ENCODE results near the gene UQCRC1.

UQCRC1 gene

DNA sequence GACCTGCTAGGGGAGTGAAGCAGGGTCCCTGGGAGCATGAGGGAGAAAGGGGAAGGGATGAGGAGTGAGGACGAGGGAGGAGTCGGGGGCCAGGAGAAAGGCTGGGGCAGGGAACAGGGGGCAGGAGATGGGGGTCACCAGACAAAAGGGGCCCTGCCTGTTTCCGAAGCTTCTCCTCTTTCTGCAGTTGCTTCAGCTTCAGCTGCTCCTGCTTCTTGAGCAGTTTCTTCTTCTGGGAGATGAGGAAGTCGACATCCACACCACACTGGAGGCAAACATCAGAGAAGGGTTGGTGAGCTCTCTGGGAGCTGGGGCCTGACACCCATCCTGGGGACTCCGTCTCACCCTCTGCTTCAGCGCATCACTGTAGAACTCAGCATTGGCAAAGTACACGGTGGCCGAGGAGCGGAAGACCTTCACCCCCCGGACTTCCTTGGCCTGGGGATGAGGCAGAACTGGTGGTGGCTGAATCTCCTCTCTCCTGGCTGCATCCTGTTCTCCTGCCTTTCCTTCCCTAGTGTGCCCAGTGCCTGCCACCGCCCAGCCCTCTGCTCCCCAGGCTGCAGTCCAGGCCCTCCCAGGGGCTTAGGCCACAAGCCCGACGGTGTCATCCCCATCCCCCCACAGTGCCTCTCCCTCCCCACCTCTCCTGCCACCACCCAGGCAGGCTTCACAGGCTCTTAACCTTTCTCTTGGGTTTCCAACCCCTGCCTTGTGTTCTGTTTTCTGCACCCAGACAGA is 19.0 kb upstream of the UQCRC1 start:
- H3K4me1 ChIP-seq (ENCODE audit: insufficient read depth, low read length) = no peaks in the 10 kb centered on the region
- H3K9me3 ChIP-seq (ENCODE audit: low read length) = no peaks in the 10 kb centered on the region
- H2AFZ ChIP-seq (ENCODE audit: low read depth, low read length) = no peak overlapping the region
- no peaks in the 10 kb centered on the region for H3K27me3 ChIP-seq (ENCODE audit: insufficient read depth, low read length)
- H3K36me3 ChIP-seq (ENCODE audit: insufficient read depth, low read length) = peaks cover 44% of the 10 kb centered on the region
- H3K4me3 ChIP-seq (ENCODE audit: low read length) = no peak overlapping the region

DNA sequence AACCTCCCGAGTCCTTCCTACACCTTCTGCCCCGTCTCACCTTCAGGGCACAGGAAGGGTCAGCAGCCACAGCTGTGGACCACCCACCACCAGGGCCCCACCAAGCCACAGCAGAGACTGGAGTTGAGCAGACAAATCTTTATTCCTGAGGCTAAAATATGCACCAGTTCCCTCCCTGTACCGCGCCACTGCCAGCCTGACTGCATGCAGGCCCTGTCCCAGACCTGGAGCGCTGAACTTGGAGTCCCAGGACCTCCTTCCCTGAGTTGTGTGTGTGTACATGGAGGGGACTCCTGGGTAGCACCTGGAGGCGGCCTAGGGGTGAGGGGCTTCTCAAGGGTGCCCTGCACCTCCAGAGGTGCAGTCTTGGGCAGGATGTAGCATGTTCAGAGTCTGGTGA is 16.2 kb upstream of the UQCRC1 start:
- Histone ChIP-seq H3K9me3 (ENCODE audit: low read length) (no peaks in the 10 kb centered on the region), H3K36me3 (ENCODE audit: insufficient read depth, low read length) (peaks cover 30% of the 10 kb centered on the region), H3K4me3 (ENCODE audit: low read length) (no peak overlapping the region), H2AFZ (ENCODE audit: low read depth, low read length) (no peak overlapping the region), H3K27me3 (ENCODE audit: insufficient read depth, low read length) (no peaks in the 10 kb centered on the region), H3K4me1 (ENCODE audit: insufficient read depth, low read length) (no peaks in the 10 kb centered on the region)

DNA sequence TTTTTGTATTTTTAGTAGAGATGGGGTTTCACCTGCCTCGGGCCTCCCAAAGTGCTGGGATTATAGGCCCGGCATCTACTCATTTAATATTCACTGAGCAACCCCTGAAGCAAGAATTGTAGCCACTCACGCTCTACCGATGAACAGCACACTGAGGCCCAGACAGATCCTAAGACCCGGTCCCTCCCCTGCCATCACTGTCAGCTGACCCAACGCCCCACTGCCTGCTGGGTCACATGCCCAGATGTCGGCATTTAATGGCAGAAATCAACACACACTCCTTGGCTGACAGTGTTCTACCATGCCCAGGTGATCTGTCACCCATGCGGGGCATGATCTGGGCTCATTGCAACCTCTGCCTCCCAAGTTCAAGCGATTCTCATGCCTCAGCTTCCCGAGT is 15.3 kb upstream of the UQCRC1 start:
- H3K27me3 ChIP-seq (ENCODE audit: insufficient read depth, low read length) = no peaks in the 10 kb centered on the region
- peaks cover 24% of the 10 kb centered on the region for H3K36me3 ChIP-seq (ENCODE audit: insufficient read depth, low read length)
- no peaks in the 10 kb centered on the region for H3K4me1 ChIP-seq (ENCODE audit: insufficient read depth, low read length)
- H3K9me3 ChIP-seq (ENCODE audit: low read length) = no peaks in the 10 kb centered on the region
- H3K4me3 ChIP-seq (ENCODE audit: low read length) = no peak overlapping the region
- H2AFZ ChIP-seq (ENCODE audit: low read depth, low read length) = no peak overlapping the region

DNA sequence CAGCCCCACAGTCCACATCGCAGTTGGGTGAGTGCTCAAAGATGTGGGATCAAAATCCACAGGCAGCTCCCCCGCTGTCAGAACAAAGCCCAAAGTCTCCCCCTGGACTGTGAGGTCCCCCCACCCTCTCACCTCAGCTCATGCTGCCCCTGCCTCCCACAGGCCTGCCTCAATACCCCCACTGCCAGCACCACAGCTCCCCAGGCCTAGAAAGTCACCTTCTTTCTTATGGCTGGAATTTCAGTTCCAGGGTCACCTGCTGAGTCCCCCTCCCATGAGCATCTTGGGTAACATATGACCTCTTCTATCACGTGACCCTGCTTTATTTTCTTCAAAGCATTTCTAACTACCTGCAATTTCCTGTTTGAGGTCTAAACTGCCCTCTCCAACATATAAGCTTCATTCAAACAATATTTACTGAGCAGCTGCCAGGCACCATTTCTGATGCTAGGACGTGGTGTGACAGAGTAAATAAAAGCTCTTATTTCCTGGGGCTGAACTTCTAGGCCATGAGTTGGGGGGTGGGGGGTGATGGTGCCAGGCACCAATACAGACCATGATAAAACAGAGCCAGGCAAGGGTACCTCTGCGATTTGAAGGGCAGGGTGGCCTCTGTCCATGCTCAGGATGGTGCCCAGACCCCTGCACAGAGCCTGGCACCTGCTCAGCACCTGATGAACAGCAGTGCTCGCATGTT is 14.6 kb upstream of the UQCRC1 start:
- peaks cover 20% of the 10 kb centered on the region for H3K36me3 ChIP-seq (ENCODE audit: insufficient read depth, low read length)
- no peaks in the 10 kb centered on the region for H3K27me3 ChIP-seq (ENCODE audit: insufficient read depth, low read length)
- H3K9me3 ChIP-seq (ENCODE audit: low read length) = no peaks in the 10 kb centered on the region
- no peaks in the 10 kb centered on the region for H3K4me1 ChIP-seq (ENCODE audit: insufficient read depth, low read length)
- no peak overlapping the region for H2AFZ ChIP-seq (ENCODE audit: low read depth, low read length)
- no peak overlapping the region for H3K4me3 ChIP-seq (ENCODE audit: low read length)

DNA sequence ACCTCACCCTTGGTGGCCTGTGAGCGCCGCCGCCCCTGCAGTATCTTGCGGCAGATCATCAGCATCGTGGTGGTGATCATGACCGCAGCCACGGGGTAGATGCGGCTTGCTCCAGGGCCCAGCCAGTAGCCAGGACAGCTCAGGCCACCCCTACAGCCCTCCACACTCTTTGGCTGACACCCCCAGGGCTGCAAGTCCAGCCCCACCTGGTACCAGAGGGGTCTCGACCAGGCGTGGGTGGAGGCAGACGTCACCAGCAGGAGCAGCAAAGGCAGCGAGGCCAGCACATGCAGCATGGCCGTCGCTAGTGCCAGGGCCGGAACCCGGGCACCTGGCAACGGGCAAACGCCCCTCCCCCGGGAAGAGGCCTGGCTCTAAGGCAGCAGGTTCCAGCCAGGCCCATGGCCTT is 12.0 kb upstream of the UQCRC1 start, which contains the start of gene TMEM89:
Gene TMEM89, minus strand, starts transcription at position 309 of the 409 bp plus-strand sequence. Its CDS starts 13 bp downstream, at position 296.
- Histone ChIP-seq H3K4me1 (ENCODE audit: insufficient read depth, low read length) (no peaks in the 10 kb centered on the region), H3K9me3 (ENCODE audit: low read length) (peaks cover 11% of the 10 kb centered on the region), H2AFZ (ENCODE audit: low read depth, low read length) (no peak within 1 kb of the TSS), H3K36me3 (ENCODE audit: insufficient read depth, low read length) (peaks cover 15% of the 10 kb centered on the region), H3K27me3 (ENCODE audit: insufficient read depth, low read length) (no peaks in the 10 kb centered on the region), H3K4me3 (ENCODE audit: low read length) (no peak within 1 kb of the TSS)

DNA sequence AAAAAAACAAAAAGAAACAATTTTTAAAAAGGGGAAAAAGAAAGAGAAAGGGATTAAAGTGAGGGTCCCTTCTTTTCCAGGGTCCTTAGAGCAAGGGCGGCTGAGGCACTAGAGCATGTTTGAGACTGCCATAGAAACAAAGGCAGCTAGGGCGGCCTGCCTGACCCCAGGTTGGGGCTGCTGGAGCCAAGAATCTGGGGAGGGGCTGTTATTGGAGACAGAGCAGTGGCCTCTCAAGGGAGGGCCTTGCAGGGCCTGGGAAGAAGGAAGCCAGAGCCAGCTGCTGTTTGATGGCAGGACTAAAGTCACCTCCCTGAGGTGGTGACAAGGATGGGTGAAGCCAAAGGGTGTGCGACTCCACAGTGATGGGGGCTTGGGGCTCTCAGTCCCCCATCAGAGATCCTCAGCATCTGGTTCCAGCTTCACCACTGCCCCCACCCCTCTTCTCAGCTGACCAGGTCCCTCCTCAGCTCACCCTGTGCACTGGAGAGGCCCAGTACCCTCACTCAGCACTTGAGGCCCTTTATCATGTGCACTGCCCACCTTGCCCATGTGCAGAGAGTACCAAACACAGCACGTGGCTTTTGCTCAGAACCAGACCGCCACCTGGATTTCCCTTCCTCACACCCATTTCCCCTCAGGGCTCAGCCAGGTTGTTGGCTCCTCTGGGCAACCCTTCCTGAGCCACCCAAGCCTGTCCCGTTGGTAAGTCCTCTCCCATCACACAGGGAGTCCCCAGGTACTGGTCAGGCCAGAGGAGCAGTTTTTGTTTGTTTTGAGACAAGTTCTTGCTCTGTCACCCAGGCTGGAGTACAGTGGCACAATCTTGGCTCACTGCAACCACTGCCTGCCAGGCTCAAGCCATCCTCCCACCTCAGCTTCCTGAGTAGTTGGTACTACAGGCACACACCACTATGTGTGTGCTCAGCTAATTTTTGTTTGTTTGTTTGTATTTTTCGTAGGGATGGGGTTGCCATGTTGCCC is 10.4 kb upstream of the UQCRC1 start:
- Histone ChIP-seq H3K27me3 (ENCODE audit: insufficient read depth, low read length) (no peaks in the 10 kb centered on the region), H3K9me3 (ENCODE audit: low read length) (peaks cover 11% of the 10 kb centered on the region), H3K4me1 (ENCODE audit: insufficient read depth, low read length) (no peaks in the 10 kb centered on the region), H2AFZ (ENCODE audit: low read depth, low read length) (no peak overlapping the region), H3K36me3 (ENCODE audit: insufficient read depth, low read length) (peaks cover 10% of the 10 kb centered on the region), H3K4me3 (ENCODE audit: low read length) (no peak overlapping the region)

DNA sequence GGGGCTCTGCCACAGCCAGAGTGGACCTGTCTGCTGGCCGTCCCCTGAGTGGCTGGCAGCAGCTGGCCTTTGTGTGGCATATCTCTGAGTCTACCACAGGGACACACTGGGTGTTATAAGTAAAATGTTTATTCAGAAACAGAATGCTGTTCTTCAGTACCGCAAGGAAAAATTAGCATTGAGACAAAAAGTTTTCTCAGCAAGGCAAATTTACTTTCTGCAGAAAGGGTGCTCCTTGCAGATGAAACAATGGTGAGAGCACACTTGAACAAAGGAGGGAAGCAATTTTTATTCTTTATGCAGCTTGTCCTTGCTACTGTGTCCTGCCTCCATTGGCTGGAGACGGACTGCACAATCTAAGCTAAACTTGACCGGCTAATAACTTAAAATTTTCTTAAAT is 8.1 kb upstream of the UQCRC1 start:
- H2AFZ ChIP-seq (ENCODE audit: low read depth, low read length) = no peak overlapping the region
- no peaks in the 10 kb centered on the region for H3K4me1 ChIP-seq (ENCODE audit: insufficient read depth, low read length)
- H3K27me3 ChIP-seq (ENCODE audit: insufficient read depth, low read length) = no peaks in the 10 kb centered on the region
- H3K9me3 ChIP-seq (ENCODE audit: low read length) = peaks cover 11% of the 10 kb centered on the region
- H3K4me3 ChIP-seq (ENCODE audit: low read length) = no peak overlapping the region
- H3K36me3 ChIP-seq (ENCODE audit: insufficient read depth, low read length) = peaks cover 8% of the 10 kb centered on the region

DNA sequence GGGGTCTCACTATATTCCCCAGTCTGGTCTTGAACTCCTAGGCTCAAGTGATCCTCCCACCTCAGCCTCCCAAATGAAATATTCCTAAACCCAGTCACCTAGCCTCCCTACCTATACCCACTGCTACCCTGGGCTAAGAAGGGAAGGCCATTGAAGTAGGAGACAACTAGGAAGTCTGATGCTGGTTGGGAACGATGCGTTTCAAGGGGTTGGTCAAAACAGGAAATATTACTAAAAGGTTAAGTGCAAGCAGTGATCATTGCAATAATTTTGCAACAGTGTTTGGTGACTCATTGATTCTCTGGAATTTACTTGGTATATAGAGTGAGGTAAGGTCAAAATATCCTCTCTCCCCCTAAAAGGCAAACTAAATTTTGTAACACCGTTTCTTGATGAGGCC is 4.6 kb upstream of the UQCRC1 start:
- no peaks in the 10 kb centered on the region for H3K4me1 ChIP-seq (ENCODE audit: insufficient read depth, low read length)
- H3K36me3 ChIP-seq (ENCODE audit: insufficient read depth, low read length) = peaks cover 4% of the 10 kb centered on the region
- H2AFZ ChIP-seq (ENCODE audit: low read depth, low read length) = no peak overlapping the region
- H3K27me3 ChIP-seq (ENCODE audit: insufficient read depth, low read length) = no peaks in the 10 kb centered on the region
- H3K9me3 ChIP-seq (ENCODE audit: low read length) = peaks cover 11% of the 10 kb centered on the region
- no peak overlapping the region for H3K4me3 ChIP-seq (ENCODE audit: low read length)

DNA sequence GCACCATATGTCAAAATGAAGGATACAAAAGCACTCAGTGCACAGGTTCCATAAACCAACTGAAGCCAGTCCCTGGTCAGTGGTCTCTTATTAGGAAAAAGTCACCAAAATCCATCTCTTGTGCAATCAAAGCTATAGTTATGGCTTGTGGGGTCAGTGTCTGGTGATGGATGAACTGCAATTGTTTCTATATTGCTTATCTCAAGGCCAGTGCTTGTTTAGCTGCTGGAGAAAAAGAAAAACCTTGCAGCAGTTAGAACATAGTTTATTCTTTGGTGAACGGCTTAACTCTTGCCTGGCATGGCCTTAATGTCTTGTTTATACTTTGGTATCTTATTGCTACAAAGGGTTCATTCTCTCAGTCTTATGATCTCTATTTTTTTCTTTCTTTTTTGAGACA is 2.9 kb upstream of the UQCRC1 start:
- H3K4me1 ChIP-seq (ENCODE audit: insufficient read depth, low read length) = peaks cover 10% of the 10 kb centered on the region
- H2AFZ ChIP-seq (ENCODE audit: low read depth, low read length) = no peak overlapping the region
- no peaks in the 10 kb centered on the region for H3K27me3 ChIP-seq (ENCODE audit: insufficient read depth, low read length)
- H3K9me3 ChIP-seq (ENCODE audit: low read length) = peaks cover 4% of the 10 kb centered on the region
- H3K4me3 ChIP-seq (ENCODE audit: low read length) = no peak overlapping the region
- peaks cover 10% of the 10 kb centered on the region for H3K36me3 ChIP-seq (ENCODE audit: insufficient read depth, low read length)

DNA sequence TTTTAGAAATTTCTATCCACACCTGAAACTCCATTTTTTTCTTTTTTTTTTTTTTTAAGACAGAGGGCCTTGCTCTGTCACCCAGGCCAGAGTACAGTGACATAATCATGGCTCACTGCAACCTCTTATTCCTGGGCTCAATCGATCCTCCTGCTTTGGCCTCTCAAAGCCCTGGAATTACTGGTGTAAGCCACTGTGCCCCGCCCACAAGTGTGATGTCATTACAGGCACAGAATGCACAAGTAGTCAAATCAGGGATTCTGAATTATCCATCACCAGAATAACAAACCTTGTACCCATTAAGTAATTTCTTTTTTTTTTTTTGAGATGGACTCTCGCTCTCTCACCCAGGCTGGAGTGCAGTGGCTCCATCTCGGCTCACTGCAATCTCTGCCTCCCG is 1.9 kb downstream of the UQCRC1 start:
- no peak overlapping the region for H2AFZ ChIP-seq (ENCODE audit: low read depth, low read length)
- H3K4me3 ChIP-seq (ENCODE audit: low read length) = no peak overlapping the region
- H3K9me3 ChIP-seq (ENCODE audit: low read length) = no peaks in the 10 kb centered on the region
- no peaks in the 10 kb centered on the region for H3K27me3 ChIP-seq (ENCODE audit: insufficient read depth, low read length)
- H3K36me3 ChIP-seq (ENCODE audit: insufficient read depth, low read length) = peaks cover 51% of the 10 kb centered on the region
- peaks cover 10% of the 10 kb centered on the region for H3K4me1 ChIP-seq (ENCODE audit: insufficient read depth, low read length)

DNA sequence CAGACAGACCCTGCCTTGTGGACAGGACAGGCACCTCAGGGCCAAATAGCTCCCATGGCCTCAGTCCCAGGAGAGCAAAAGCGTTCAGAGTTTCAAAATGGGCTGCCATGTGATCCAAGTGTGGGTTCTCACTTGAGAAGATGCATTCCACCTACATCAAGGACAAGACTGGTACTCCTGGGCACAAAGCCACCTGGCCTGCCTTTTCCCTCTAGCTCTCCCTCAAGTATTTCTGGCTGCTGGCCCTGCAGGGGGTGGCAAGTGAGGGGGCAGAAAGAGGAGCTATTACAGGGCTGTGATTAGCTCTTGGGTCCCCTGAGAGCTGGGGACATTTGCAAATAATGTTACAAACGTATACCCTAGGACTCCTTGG is 7.8 kb downstream of the UQCRC1 start:
- Histone ChIP-seq H3K4me1 (ENCODE audit: insufficient read depth, low read length) (no peaks in the 10 kb centered on the region), H3K36me3 (ENCODE audit: insufficient read depth, low read length) (peaks cover 90% of the 10 kb centered on the region), H3K4me3 (ENCODE audit: low read length) (no peak overlapping the region), H3K9me3 (ENCODE audit: low read length) (no peaks in the 10 kb centered on the region), H3K27me3 (ENCODE audit: insufficient read depth, low read length) (no peaks in the 10 kb centered on the region), H2AFZ (ENCODE audit: low read depth, low read length) (no peak overlapping the region)

DNA sequence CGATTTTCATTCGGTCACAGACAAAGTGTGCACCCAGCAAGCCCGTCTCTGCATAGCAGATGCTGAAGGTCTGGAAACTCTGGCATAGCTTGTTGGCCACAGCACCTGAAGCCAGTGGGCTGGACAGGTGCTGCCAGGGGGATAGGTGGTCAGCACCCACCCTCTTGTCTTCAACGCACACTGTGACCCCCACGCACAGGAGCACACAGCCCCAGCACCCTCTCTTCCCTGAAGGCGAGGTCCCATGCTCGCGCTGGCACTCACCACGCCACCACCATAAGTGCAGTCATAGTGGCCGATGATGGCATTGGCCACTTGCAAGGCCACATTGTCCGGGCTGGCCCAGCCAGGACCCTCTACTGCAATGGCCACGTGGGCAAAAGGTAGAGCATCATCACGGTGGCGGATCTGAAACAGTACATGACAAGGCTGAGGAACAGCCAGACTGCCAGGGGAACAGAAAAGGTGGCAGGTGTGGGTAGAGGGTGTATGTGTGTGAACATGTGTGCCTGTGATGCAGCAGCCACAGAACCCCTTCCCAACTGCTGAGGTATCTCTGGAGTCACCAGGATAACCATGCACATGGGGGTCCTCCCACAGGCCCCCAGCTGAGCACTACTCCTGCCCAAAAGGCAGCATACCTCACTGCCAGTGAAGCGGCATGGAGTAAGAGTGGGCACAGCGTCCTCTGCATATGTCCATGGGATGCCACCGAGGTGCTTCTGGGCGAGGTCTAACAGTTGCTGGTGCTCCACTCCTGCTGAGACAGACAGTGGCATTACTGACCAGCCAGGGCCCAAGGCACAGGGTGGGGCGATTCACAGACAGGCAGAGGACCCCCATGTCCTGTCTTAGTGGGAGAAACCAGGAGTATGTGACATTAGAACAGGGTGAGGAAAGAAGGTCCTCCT is 8.5 kb downstream of the UQCRC1 start:
- no peak overlapping the region for H3K4me3 ChIP-seq (ENCODE audit: low read length)
- H3K27me3 ChIP-seq (ENCODE audit: insufficient read depth, low read length) = no peaks in the 10 kb centered on the region
- H3K36me3 ChIP-seq (ENCODE audit: insufficient read depth, low read length) = peaks cover 85% of the 10 kb centered on the region
- H3K4me1 ChIP-seq (ENCODE audit: insufficient read depth, low read length) = no peaks in the 10 kb centered on the region
- H3K9me3 ChIP-seq (ENCODE audit: low read length) = no peaks in the 10 kb centered on the region
- H2AFZ ChIP-seq (ENCODE audit: low read depth, low read length) = no peak overlapping the region
